CD4-positive, alpha-beta T cell treated with Interleukin-2 at 100 ng/mL for 4 hours (primary cell): Measurements from ENCODE around the gene KRTAP5-8.
"Not testable (repeated sequence)": the region's sequence is repeated elsewhere in the genome, so short reads cannot be mapped to it uniquely, and the experiment has no call there.

Experiments used
- DNase-seq: peaks from one replicate; pipeline ENCODE4 v3.0.0-alpha.2; 2020; ENCODE audit warnings: low spot score

The KRTAP5-8 gene

DNA sequence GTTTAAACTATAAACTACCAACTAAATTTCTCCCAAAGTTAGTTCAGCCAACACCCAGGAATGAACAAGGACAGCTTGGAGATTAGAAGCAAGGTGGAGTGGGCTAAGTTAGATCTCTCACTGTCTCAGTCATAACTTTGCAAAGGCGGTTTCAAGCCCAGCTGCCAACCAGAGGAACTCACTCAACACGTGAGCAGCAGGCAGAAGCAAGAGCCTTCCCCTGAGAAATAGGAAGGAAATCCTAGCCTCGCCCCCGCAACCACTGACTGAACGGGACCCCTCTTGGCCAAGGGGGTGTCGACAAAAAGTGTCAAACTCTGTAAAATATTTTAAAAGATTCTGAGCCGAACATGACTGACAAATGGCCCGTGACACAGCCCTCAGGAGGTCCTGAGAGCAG is 6.0 kb downstream of the KRTAP5-8 start:
- DNase-seq: no peak

DNA sequence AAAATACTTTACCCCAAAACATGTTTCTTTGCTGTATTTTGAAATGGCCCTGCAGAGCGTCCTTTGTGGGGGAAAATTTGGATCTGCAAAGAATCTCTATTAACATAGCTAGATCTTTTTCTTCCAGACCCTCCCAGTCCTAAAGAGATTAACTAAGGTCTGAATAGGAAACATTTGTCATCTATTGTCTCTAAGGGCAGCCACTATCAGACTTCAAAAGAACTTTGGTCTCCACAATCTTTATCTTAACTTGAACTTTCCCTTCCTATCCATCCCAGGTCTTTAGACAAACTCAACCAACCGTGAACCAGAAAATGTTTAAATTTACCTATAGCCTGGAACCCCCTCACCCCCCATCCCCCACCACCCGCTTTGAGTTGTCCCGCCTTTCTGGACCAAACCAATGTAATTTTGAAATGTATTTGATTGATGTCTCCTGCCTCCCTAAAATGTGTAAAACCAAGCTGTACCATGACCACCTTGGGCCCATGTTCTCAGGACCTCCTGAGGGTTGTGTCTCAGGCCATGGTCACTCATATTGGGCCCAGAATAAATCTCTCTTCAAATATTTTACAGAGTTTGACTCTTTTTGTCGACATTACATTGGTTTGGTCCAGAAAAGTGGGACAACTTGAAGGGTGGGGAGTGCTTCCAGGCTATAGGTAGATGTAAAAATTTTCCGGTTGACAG is 6.8 kb downstream of the KRTAP5-8 start:
- DNase-seq: no peak

DNA sequence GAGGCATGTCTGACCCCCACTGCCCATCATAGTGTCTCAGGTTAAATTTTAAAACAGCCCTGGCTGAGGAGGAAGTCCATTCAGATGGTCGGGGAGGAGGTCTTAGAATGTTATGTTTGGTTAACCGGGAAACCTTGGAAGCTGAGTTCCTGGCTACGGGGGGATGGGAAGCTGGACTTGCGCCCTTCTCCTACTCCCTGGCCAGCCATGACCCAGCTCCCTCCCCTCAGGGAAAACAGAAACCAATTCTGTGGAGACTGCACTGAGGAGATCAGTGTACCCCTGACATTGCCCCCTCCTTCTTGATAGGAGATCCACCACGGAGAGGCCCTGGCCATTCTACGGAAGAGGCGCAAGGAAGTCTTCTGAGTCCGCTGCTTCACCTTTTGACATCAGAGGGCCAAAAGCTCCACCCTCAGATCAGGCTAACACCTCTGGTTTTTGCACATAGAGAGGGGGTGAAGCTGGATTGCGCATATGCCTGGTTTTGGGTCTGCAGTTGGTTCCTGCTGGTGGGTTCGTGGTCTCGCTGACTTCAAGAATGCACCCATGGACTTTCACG is 7.7 kb downstream of the KRTAP5-8 start:
- no peak for DNase-seq

DNA sequence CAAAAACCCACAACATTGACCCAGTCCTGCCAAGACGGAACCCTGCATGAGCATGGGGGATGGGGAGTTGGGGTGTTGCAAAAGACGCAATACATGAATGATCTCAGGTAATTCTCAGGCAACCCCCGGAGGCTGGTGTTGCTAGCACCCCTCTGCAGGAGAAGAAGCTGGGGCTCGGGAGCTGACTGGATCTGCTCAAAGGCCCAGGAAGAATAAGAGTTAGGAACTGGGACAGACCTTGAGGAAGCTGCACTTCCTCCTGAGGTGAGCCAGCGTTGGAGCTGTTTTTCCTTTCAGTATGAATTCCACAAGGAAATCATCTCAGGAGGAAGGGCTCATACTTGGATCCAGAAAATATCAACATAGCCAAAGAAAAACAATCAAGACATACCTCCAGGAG is 10.3 kb downstream of the KRTAP5-8 start, which contains the start of gene KRTAP5-9:
Gene KRTAP5-9 (plus strand): TSS at position 301 of the 400 bp plus-strand sequence. CDS start 238 bp downstream, outside the sequence.
- DNase-seq: no peak

DNA sequence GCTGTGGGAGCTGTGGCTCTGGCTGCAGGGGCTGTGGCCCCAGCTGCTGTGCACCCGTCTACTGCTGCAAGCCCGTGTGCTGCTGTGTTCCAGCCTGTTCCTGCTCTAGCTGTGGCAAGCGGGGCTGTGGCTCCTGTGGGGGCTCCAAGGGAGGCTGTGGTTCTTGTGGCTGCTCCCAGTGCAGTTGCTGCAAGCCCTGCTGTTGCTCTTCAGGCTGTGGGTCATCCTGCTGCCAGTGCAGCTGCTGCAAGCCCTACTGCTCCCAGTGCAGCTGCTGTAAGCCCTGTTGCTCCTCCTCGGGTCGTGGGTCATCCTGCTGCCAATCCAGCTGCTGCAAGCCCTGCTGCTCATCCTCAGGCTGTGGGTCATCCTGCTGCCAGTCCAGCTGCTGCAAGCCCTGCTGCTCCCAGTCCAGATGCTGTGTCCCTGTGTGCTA is 10.9 kb downstream of the KRTAP5-8 start:
- DNase-seq: no peak

DNA sequence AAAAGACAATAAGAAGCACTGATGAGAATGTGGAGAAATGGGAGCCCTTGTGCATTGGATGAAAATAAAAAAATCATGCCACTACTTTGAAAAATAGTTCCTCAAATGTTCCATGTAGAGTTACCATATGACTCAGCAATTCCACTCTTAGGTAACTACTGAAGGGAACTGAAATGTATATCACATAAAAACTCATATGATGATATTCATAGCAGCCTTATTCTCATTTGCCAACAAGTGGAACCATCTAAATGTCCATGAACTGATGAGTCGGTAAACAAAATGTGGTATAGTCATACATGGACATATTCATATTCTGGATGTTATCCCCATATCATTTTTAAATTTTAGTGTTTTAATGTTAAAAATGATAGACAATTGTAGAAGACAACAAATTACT is 13.9 kb downstream of the KRTAP5-8 start:
- no peak for DNase-seq

DNA sequence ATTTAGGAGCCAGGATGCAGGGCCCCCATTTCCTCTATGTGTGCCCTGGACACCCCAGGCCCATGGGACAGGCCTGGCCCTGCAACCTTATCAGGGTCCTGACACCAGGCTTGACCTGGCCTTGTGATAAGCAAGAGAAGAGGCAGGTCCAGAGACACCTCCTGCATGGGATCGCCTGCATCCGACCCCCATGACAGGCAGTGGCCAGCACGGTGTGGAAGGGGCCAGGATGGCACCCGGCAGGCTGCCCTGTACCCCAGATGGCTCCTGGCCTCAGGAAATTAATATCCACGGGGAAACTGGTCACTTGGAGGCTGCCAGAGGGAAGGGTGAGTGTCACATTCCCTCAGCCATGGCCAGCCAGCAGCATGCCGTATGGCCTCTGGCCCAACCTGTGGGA is 17.2 kb downstream of the KRTAP5-8 start:
- DNase-seq: no peak

DNA sequence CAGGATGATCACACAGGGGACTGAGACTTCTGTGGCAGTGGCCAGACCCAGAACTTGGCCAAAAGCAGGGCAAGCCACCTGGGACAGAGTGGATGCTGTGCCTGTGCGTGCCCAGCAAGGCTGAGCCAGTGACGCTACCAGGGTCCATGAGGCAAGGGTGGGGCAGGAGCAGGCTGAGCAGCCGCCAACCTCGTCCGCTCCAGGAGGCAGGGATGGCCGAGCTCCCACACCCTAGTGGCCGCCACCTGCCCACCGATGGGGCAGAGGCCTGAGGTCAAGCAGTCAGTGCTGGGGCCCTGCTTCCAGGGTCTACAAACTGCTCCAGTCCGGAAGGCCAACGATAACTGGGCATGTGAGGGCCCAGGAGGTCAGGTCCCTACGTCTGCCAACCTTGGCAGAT is 17.7 kb downstream of the KRTAP5-8 start:
- DNase-seq: no peak

DNA sequence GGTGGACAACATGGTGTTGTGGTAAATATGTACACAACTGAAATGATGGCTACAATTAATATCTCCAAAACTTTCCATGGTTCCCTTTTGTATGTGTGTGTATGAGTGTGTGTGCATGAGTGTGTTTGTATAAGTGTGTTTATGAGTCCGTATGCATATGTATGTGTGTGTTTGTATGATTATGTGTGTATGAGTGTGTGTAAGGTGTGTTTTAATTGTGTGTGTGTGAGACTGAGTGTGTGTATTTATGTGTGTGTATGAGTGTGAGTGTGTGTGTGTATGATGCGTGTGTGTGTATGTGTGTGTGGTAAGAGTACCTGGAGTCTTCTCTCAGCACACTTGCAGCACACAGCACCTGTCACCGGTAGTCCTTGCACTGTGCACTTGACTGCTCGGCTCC is 18.2 kb downstream of the KRTAP5-8 start:
- DNase-seq: no peak

DNA sequence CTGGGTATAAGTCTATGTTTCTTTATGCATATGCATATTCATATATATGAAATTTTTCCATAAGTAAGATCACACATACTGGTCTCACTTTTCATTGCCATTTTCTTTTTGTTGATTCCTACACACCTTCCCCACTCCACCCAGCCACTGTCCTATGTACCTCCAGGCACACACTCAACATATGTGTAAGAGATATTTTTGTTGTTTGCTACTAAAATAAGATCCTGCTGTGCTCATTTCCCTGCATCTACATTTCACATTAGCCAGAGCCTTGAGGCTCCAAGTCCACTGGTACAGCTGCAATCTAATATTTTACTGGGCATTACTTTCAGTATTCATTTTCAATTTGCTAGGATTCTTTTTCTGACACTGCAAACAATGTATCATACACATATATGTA is 19.4 kb downstream of the KRTAP5-8 start:
- no peak for DNase-seq

DNA sequence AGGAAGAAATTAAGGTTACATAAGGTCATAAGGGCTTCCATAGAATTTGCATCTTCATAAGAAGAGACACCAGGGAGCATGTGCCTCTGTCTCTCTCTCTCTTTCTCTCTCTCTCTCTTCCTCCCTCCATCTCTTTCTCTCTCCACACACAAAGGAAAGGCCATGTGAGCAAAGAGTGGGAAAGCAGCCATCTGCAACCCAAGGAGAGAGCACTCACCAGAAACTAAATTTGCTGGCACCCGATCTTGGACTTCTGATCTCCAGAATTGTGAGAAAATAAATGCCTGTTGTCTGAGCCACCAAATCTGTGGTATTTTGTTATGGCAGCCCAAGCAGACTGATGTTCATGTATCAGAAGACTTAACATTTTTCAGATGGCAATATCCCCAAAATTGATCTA is 21.2 kb downstream of the KRTAP5-8 start:
- DNase-seq: no peak

DNA sequence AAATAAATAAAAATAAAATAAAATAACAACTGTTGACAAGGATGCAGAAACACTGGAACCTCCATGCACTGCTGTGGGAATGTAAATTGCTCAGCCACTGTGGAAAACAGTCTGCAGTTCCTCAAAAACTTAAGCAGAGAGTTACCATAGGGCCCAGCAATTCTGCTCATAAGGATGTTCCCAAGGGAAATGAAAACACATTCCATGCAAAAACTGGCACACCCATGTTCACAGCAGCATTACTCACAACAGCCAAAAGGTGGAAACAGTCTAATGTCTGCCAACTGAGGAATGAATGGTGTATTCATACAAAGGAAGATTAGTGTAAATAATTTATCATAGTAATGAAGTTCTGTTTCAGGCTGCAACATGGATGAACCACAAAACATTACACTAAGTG is 24.3 kb downstream of the KRTAP5-8 start:
- no peak for DNase-seq

DNA sequence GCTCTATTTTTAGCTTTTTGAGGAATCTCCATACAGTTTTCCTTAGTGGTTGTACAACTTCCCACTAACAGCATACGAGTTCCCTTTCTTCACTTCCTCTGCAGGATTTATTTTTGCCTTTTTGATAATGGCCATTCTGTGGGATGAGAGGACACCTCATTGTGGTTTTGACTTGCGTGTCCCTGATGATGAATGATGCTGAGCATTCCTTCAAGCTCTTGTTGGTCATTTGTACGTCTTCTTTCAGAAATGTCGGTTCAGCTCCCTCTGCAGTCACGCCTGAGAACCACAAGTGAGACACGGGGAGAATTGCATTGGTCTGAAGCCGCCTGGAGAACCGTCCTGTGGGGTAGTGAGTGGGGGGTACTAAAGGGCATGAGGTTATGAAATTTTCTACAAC is 25.6 kb downstream of the KRTAP5-8 start:
- DNase-seq: no peak

DNA sequence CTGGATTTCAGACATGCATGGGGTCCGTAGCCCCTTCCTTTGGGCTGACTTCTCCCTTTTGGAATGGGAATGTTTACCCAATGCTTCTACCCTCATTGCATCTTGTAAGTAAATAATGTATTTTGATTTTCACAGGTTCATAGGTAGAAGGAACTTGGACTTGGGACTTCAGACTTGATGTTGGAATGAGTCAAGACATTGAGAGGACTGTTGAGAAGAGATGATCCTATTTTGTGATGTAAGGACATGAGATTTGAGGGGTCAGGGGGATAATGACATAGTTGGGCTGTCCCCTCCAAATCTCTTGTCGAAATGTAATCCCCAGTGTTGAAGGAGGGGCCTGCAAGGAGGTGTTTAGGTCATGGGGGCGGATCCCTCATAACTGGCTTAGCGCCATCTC is 26.6 kb downstream of the KRTAP5-8 start:
- no peak for DNase-seq

DNA sequence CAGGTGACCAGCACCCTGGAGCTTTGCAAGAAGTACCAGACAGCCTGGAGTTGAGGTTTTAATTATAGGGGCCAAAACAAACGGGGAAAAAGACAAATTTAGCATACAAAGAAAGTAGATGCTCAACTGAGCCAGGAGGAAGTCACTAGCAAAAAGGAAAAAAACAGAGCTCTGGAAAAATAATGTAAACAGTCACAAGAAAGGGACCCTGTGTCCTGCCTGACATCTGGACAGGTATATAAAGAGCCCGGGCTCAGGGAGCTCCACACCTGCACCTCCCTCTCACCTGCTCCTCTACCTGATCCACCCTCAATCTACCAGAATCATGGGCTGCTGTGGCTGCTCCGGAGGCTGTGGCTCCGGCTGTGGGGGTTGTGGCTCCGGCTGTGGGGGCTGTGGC is 27.4 kb downstream of the KRTAP5-8 start, which contains the start of gene KRTAP5-10:
Gene KRTAP5-10 (plus strand): TSS at position 301 of the 400 bp plus-strand sequence. CDS start 25 bp downstream, at position 326.
- DNase-seq: no peak

DNA sequence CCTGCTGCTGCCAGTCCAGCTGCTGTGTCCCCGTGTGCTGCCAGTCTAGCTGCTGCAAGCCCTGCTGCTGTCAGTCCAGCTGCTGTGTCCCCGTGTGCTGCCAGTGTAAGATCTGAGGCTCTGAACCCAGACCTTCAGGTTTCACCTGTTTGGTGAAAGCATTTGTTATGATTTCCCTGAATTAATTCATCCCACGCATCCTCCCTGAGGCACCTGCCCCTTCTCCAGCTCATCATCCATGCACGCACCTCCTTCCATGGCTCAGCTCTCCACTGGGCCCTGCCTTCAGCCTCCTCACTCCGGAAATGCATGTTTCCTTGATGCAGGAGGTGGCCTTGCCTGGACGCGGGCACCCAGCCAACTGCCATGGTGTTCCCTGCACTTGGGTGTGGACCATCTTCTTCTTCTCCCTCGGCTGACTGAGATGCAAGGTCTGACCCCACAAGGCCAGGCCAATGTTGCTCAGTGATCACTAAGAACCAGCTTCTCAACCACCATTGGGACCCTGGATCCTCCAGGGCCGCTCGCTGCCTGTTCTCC is 28.3 kb downstream of the KRTAP5-8 start:
- DNase-seq: no peak

DNA sequence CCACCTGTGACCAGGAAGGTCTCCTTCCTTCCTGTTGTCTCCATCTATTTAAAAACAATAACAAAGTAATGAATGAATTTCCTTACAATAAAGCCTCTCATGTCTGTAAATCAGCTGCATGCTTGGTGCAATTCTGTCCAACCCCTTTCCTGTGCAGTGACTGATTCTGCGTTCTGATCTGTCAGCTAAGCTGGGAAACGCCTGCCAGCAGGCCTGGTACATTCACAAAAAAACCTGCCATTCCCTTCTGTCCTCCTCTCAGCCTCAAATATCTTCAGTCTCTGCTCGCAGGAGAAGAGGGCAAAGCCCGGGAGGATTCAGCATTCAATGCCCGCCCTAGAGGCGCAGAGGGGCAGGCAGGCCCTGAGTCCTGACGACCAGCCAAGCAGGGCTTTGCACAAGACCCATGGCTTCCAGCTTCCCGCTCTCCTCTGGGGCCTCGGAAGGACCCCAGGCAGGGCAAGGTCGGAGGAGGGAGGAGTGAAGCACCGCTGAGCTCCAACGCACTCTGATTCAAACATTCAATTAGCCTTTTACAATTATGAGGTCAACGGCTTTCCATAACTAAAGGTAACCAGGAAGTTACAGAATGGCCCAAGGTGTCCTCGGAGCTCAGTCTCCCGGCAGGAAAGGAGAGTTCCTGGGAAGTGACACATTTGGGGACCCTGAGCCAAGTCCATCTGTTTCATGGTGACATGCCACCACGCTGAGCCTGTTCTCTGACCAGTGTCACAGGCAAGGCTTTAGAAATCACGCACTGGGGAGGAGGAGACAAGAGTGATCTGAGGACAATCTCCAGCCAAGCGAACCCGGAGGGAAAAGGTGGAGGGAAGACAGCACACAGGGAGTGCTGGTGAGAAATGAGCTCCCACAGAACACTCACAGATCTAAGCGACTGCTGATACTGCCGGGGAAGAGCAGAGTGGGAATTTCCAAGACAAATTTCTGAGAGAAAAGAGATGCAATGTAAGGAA is 29.1 kb downstream of the KRTAP5-8 start:
- DNase-seq: not testable (repeated sequence)

DNA sequence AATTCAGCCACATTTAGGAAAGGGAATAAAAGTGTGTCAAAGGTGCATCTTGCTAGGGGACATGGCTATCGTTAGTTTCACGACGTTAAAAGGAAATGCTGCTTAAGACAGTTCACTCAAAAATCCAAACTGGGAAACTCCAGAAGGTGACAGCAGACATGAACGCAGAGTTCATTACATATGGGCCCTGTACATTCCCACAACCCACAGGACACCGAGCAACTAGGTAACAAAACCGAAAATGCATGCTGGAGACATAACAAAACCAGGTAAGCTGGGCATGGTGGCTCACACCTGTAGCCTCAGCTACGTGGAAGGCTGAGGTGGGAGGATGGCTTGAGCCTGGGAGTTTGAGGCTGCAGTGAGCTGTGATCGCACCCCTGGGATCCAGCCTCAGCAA is 29.8 kb downstream of the KRTAP5-8 start:
- DNase-seq: not testable (repeated sequence)

DNA sequence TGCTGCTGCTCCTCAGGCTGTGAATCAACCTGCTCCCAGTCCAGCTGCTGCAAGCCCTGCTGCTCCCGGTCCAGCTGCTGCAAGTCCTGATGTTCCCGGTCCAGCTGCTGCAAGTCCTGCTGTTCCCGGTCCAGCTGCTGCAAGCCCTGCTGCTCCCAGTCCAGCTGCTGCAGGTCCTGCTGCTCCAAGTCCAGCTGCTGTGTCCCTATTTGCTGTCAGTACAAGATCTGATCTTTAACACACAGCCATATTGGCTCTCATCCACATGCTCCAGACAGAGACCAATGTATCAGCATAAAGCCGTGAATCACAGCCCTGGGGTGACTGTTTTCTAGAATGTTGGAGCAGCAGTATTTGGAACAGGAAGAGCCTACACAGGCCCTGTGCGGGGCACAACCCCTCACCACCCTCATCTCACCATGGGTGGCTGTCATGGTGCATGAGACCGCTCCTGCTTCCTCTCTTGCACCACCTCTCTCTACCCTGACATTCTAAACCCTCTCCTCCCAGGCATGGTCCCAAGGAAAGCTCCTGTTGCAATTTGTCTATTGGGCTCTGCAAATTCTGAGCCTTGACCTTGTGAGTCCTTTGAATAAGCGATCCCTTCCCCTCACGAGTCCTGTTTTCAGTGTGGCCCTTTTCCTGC is 31.0 kb downstream of the KRTAP5-8 start:
- DNase-seq: no peak

DNA sequence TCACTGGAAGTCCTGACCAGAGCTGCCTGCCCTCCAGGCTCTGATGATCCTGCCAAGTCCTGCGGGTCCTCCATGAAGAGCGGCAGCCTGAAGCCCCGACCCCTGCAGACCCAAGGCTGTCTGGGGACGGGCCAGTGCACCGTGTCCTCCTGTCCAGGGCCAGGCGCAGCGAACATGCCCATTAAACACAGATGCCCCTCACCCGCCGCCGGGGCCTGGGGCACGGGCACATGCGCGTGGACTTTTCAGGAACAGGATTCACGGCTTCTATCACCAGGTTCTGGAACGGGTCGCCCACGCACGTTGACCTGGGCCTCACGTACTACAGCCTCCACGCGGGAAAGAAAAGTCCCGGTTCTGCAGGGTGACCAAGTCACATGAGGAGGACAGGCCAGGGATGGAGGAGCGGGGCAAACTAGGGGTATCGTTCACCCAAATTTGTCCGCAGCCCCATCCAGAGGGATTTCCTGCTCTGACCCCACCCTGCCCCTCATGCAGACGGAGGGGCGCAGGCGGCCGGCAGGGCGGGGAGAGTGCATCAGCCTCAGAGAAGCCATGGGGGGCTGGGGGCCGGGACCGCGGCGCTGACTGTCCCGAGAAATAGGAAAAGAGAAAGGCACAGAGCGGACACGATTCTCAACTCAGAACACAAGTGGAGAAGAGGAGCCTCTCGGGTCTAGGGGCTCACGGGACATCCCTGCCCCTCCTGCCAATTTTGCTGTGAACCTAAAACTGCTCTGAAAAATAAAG is 33.5 kb downstream of the KRTAP5-8 start:
- DNase-seq: not testable (repeated sequence)

DNA sequence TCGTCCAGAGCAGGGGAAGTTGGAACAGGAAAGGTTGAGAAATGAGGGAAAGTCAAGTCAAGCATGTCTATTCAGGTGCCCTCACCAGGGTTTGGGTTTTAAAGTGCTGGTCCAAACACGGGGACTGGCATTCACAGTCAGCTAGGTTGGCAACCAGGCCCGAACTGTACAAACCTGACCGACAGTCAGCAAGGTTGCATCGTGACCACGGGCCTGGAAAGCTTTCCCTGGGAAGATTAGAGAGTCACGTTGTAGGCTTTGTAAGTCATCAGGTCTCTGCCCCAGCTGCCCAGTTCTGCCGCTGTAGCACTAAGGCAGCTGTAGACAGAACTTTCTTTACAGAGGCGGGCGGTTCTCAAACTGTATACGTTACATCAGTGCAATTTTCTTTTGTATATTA is 35.0 kb downstream of the KRTAP5-8 start:
- no peak for DNase-seq
